H9 (cell line): ENCODE data around the gene PKMYT1. TPM values are rescaled to one million over a fixed set of nuclear protein-coding genes. Genes with fewer than 3 reads are reported as not detected.

Experiments used
- DNase-seq: peaks from one replicate; pipeline ENCODE4 v3.0.0-alpha.2; 2017
- H2AFZ ChIP-seq: one replicate; pipeline ENCODE4 v1.6.1; 2013; ENCODE audit warnings: mild to moderate bottlenecking, low read length, control low read depth, moderate library complexity
- H2AK5ac ChIP-seq: 2 replicates; pipeline ENCODE4 v1.6.1; 2013; ENCODE audit warnings: low read length, control low read depth, mixed read lengths; ENCODE audit not compliant: insufficient read length
- H2BK120ac ChIP-seq: one replicate; pipeline ENCODE4 v1.6.1; 2013; ENCODE audit warnings: low read depth, mild to moderate bottlenecking, low read length, control low read depth, inconsistent platforms; ENCODE audit not compliant: poor library complexity, severe bottlenecking
- H2BK12ac ChIP-seq: 2 replicates; pipeline ENCODE4 v1.6.1; 2013; ENCODE audit warnings: low read length, control low read depth, mixed read lengths, low read depth; ENCODE audit not compliant: insufficient read length
- H2BK15ac ChIP-seq: 2 replicates; pipeline ENCODE4 v1.6.1; 2013; ENCODE audit warnings: low read depth, low read length, control low read depth
- H2BK20ac ChIP-seq: one replicate; pipeline ENCODE4 v1.6.1; 2013; ENCODE audit warnings: low read depth, mild to moderate bottlenecking, low read length, control low read depth, inconsistent platforms; ENCODE audit not compliant: poor library complexity, severe bottlenecking
- H2BK5ac ChIP-seq: 2 replicates; pipeline ENCODE4 v1.6.1; 2013; ENCODE audit warnings: low read length, control low read depth, mixed read lengths; ENCODE audit not compliant: insufficient read length
- H3K14ac ChIP-seq: 2 replicates; pipeline ENCODE4 v1.6.1; 2013; ENCODE audit warnings: low read length, control low read depth; ENCODE audit not compliant: insufficient read depth
- H3K18ac ChIP-seq: 2 replicates; pipeline ENCODE4 v1.6.1; 2013; ENCODE audit warnings: low read depth, mild to moderate bottlenecking, mixed read lengths, low read length, control low read depth; ENCODE audit not compliant: insufficient read length
- H3K23ac ChIP-seq: 2 replicates; pipeline ENCODE4 v1.6.1; 2013; ENCODE audit warnings: low read length, control low read depth, mixed read lengths, low read depth; ENCODE audit not compliant: insufficient read length
- H3K23me2 ChIP-seq: 2 replicates; pipeline ENCODE4 v1.6.1; 2013; ENCODE audit warnings: low read depth, mild to moderate bottlenecking, mixed read lengths, low read length, control low read depth; ENCODE audit not compliant: insufficient read length, poor library complexity, severe bottlenecking
- H3K27ac ChIP-seq: 2 replicates; pipeline ENCODE4 v1.5.1; 2013; ENCODE audit warnings: low read length, control low read depth, mixed read lengths, low read depth; ENCODE audit not compliant: insufficient read length
- H3K27me3 ChIP-seq: 2 replicates; pipeline ENCODE4 v1.6.1; 2013; ENCODE audit warnings: low read length, control low read depth, inconsistent platforms; ENCODE audit not compliant: insufficient read depth
- H3K4ac ChIP-seq: 2 replicates; pipeline ENCODE4 v1.6.1; 2013; ENCODE audit warnings: low read depth, mild to moderate bottlenecking, control low read depth, inconsistent platforms, low read length, moderate library complexity
- H3K4me1 ChIP-seq: 2 replicates; pipeline ENCODE4 v1.6.1; 2013; ENCODE audit warnings: low read length, control low read depth, inconsistent platforms; ENCODE audit not compliant: insufficient read depth
- H3K4me2 ChIP-seq: 2 replicates; pipeline ENCODE4 v1.6.1; 2013; ENCODE audit warnings: low read length, control low read depth, mixed read lengths; ENCODE audit not compliant: insufficient read length, insufficient read depth
- H3K56ac ChIP-seq: 2 replicates; pipeline ENCODE4 v1.6.1; 2013; ENCODE audit warnings: low read depth, mild to moderate bottlenecking, mixed read lengths, low read length, control low read depth; ENCODE audit not compliant: insufficient read length
- H3K79me1 ChIP-seq: 2 replicates; pipeline ENCODE4 v1.6.1; 2013; ENCODE audit warnings: low read depth, mild to moderate bottlenecking, moderate library complexity, low read length, control low read depth, inconsistent platforms; ENCODE audit not compliant: insufficient read depth, poor library complexity, severe bottlenecking
- H3K79me2 ChIP-seq: 2 replicates; pipeline ENCODE4 v1.6.1; 2013; ENCODE audit warnings: low read length, control low read depth, inconsistent platforms; ENCODE audit not compliant: insufficient read depth
- H3K9ac ChIP-seq: 2 replicates; pipeline ENCODE4 v1.6.1; 2013; ENCODE audit warnings: low read length, control low read depth, mixed read lengths; ENCODE audit not compliant: insufficient read length; ENCODE audit errors: extremely low read depth
- H3K9me3 ChIP-seq: one replicate; pipeline ENCODE4 v1.6.1; 2013; ENCODE audit warnings: low read depth, low read length, inconsistent platforms; ENCODE audit not compliant: control insufficient read depth
- H3T11ph ChIP-seq: one replicate; pipeline ENCODE4 v1.6.1; 2013; ENCODE audit warnings: mild to moderate bottlenecking, low read length, control low read depth, inconsistent platforms
- H4K20me1 ChIP-seq: one replicate; pipeline ENCODE4 v1.6.1; 2013; ENCODE audit not compliant: control insufficient read depth, insufficient read length, insufficient read depth
- H4K5ac ChIP-seq: 2 replicates; pipeline ENCODE4 v1.6.1; 2013; ENCODE audit warnings: low read depth, mild to moderate bottlenecking, mixed read lengths, low read length, control low read depth; ENCODE audit not compliant: insufficient read length
- H4K8ac ChIP-seq: replicated peaks from 2 replicates; pipeline ENCODE4 v1.6.1; 2013; ENCODE audit warnings: low read length, control low read depth, mixed read lengths, low read depth; ENCODE audit not compliant: insufficient read length
- H4K91ac ChIP-seq: 2 replicates; pipeline ENCODE4 v1.6.1; 2013; ENCODE audit warnings: low read depth, mild to moderate bottlenecking, moderate library complexity, mixed read lengths, low read length, control low read depth; ENCODE audit not compliant: insufficient read length
- H3K27ac Mint-ChIP-seq, 3 experiments: 2 replicates in 2 of 3; 3 replicates in 1 of 3; pipeline ENCODE4 v1.8.0; 2020 to 2021; ENCODE audit warnings: mixed read lengths in 3 of 3, mild to moderate bottlenecking in 1 of 3, moderate library complexity in 1 of 3
- H3K27me3 Mint-ChIP-seq: 2 replicates; pipeline ENCODE4 v1.8.0; 2021; ENCODE audit warnings: low read depth, mild to moderate bottlenecking, moderate library complexity, mixed read lengths
- H3K36me3 Mint-ChIP-seq, 3 experiments: 2 replicates in 2 of 3; 3 replicates in 1 of 3; pipeline ENCODE4 v1.8.0; 2020 to 2021; ENCODE audit warnings: low read depth in 3 of 3, mixed read lengths in 3 of 3; ENCODE audit not compliant: insufficient read depth in 1 of 3
- H3K4me1 Mint-ChIP-seq, 2 experiments: 2 replicates each; pipeline ENCODE4 v1.8.0; 2020; ENCODE audit warnings: mixed read lengths in 2 of 2
- H3K4me3 Mint-ChIP-seq, 2 experiments: 2 replicates in 1 of 2; 3 replicates in 1 of 2; pipeline ENCODE4 v1.8.0; 2020 to 2021; ENCODE audit warnings: mild to moderate bottlenecking in 2 of 2, mixed read lengths in 2 of 2, moderate library complexity in 1 of 2
- H3K9me3 Mint-ChIP-seq, 2 experiments: 2 replicates in 1 of 2; 3 replicates in 1 of 2; pipeline ENCODE4 v1.8.0; 2020; ENCODE audit warnings: mild to moderate bottlenecking in 2 of 2, mixed read lengths in 2 of 2, moderate library complexity in 1 of 2
- WGBS: extraction: QIAGEN DNeasy Blood & Tissue Kit; methylation state at CpG from one replicate; pipeline ENCODE4 v1.1.7; 2013; ENCODE audit warnings: missing lambda C conversion rate, low lambda C conversion rate, mixed read lengths; ENCODE audit not compliant: insufficient read length; ENCODE audit errors: extremely low coverage; 5-methylcytosine and 5-hydroxymethylcytosine counted together
- total RNA-seq: library from RNA; stranded (reverse); gene quantifications from 2 replicates; pipeline ENCODE4 v1.2.1, GENCODE V29; 2021
- TF ChIP-seq, protein P1 (sequence below): fragments of 200-600 bp; sonication (generic); conservative IDR thresholded peaks from 3 replicates; pipeline ENCODE4 v1.8.0; 2021; ENCODE audit warnings: antibody characterized with exemption, mild to moderate bottlenecking

PKMYT1 gene
- total RNA-seq, 1 experiment from 2014 or later = 114 TPM

DNA sequence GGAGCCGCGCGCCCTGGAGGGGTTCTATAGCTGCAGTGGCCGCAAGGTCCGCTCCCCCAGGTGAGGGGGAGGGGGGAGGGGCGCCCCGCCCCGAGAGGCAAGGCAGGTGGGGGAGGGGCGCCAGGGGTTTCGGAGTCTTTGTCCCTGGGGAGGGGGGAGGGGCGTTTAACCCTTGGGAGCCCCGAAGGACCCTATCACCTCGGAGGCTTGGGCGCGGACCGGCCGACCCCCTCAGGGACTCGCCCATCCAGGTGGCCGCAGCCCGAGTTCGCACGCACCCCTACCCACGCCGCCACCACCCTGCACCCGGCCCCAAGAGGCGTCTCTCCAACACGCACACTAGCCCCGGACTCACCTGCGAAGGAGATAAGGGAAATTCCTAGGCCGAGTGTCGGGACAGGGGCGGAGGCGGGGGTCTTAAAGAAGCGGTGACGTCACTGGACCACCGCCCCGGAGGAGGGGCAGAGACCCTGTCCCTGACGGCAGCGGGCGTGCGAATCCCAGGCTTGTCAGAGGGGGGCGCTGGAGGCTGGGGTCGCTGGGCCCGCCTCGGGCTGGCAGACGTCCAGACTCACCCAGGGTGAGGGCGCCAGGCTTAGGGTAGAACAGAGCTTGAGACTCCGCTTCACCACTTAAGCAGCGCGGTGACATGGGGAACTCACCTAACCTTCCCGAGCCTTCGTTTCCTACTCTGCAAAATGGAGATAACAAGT is 37.7 kb upstream of the PKMYT1 start, which contains the start of gene CLDN6:
Gene CLDN6 (minus strand): TSS at position 390 of the 713 bp plus-strand sequence. CDS start 2,162 bp downstream, outside the sequence.
- Histone ChIP-seq H2AK5ac (no peak within 1 kb of the TSS), H2BK5ac (peak within 1 kb of the TSS; percentile 76), H3K79me2 (peaks cover 9% of the 10 kb centered on the region; the same call in 1 of the 2 replicates), H3K9ac (peak within 1 kb of the TSS; percentile 87), H3K9me3 (no peaks in the 10 kb centered on the region), H2AFZ (no peak within 1 kb of the TSS), H3K18ac (peak within 1 kb of the TSS; percentile 99), H2BK12ac (peak within 1 kb of the TSS; percentile 78), H3K27me3 (no peaks in the 10 kb centered on the region), H4K5ac (no peak within 1 kb of the TSS), H3K27ac (no peak within 1 kb of the TSS), H4K91ac (no peak within 1 kb of the TSS), H3K23me2 (peaks cover 28% of the 10 kb centered on the region), H3K23ac (no peak within 1 kb of the TSS), H2BK15ac (no peak within 1 kb of the TSS), H4K8ac (no peak within 1 kb of the TSS), H3K56ac (no peak within 1 kb of the TSS), H3K14ac (peak within 1 kb of the TSS; percentile 99), H3K4me1 (peaks cover 2% of the 10 kb centered on the region; the same call in 1 of the 2 replicates), H2BK120ac (no peak within 1 kb of the TSS), H3K4ac (no peak within 1 kb of the TSS; the same call in 1 of the 2 replicates), H3K79me1 (no peaks in the 10 kb centered on the region), H3K4me2 (peak within 1 kb of the TSS; percentile 81), H4K20me1 (no peaks in the 10 kb centered on the region), H2BK20ac (no peak within 1 kb of the TSS), H3T11ph (no peak within 1 kb of the TSS)
- peak; percentile 97 for DNase-seq
- H3K4me3 Mint-ChIP-seq = peak within 1 kb of the TSS; percentile 91 to 96
- H3K36me3 Mint-ChIP-seq = peaks cover 24 to 49% (median 34%) of the 10 kb centered on the region in 3 experiments
- H3K4me1 Mint-ChIP-seq = peaks cover 51 to 74% of the 10 kb centered on the region in 2 experiments
- H3K27me3 Mint-ChIP-seq = peaks cover 9% of the 10 kb centered on the region
- peak within 1 kb of the TSS; percentile 98 to 99 (median 99) for H3K27ac Mint-ChIP-seq
- TF ChIP-seq, protein P1, sequence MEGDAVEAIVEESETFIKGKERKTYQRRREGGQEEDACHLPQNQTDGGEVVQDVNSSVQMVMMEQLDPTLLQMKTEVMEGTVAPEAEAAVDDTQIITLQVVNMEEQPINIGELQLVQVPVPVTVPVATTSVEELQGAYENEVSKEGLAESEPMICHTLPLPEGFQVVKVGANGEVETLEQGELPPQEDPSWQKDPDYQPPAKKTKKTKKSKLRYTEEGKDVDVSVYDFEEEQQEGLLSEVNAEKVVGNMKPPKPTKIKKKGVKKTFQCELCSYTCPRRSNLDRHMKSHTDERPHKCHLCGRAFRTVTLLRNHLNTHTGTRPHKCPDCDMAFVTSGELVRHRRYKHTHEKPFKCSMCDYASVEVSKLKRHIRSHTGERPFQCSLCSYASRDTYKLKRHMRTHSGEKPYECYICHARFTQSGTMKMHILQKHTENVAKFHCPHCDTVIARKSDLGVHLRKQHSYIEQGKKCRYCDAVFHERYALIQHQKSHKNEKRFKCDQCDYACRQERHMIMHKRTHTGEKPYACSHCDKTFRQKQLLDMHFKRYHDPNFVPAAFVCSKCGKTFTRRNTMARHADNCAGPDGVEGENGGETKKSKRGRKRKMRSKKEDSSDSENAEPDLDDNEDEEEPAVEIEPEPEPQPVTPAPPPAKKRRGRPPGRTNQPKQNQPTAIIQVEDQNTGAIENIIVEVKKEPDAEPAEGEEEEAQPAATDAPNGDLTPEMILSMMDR = peak; percentile 91
- no CpG with 5 or more reads among the region's 52 CpGs for WGBS
- H3K9me3 Mint-ChIP-seq = no peaks in the 10 kb centered on the region; a peak in 2 of 5 replicates
